ENCODE results near the gene SLC26A6.
A peak's percentile ranks its signal among the peaks of the same experiment; 100 is the strongest.

The SLC26A6 gene

GRCh38 chr3:48647714-48648113 is 12.5 kb upstream of the SLC26A6 start:
- FAIRE-seq (no peak), DNase-seq (ENCODE audit: insufficient read length, low spot score) (no peak)
- TF ChIP-seq POLR2AphosphoS5 (IDR thresholded peaks at IDR 0.05; ENCODE audit: low read depth, low read length): no peak
- no peak for TF ChIP-seq PAX5 (IDR thresholded peaks at IDR 0.05; ENCODE audit: insufficient read depth, low read length, severe bottlenecking)
- TF ChIP-seq TAF1 (IDR thresholded peaks at IDR 0.05; ENCODE audit: low read depth, low read length): no peak
- TF ChIP-seq POLR2A (IDR thresholded peaks at IDR 0.05; ENCODE audit: low read depth, low read length): no peak
- TF ChIP-seq POU2F2 (IDR thresholded peaks at IDR 0.05; ENCODE audit: low read depth, low read length): no peak
- no peak for TF ChIP-seq SPI1 (IDR thresholded peaks at IDR 0.05; ENCODE audit: low read depth, low read length)

- TF ChIP-seq POU2F2 (IDR thresholded peaks at IDR 0.05; ENCODE audit: low read depth, low read length) (no peak), POLR2A (IDR thresholded peaks at IDR 0.05; ENCODE audit: low read depth, low read length) (no peak), TAF1 (IDR thresholded peaks at IDR 0.05; ENCODE audit: low read depth, low read length) (no peak), PAX5 (IDR thresholded peaks at IDR 0.05; ENCODE audit: insufficient read depth, low read length, severe bottlenecking) (no peak), SPI1 (IDR thresholded peaks at IDR 0.05; ENCODE audit: low read depth, low read length) (no peak), POLR2AphosphoS5 (IDR thresholded peaks at IDR 0.05; ENCODE audit: low read depth, low read length) (no peak)
- DNase-seq (ENCODE audit: insufficient read length, low spot score) (no peak), FAIRE-seq (no peak)
Measured at GRCh38 chr3:48644898-48645760, 9.9 kb upstream of the SLC26A6 start.

- TF ChIP-seq POU2F2 (IDR thresholded peaks at IDR 0.05; ENCODE audit: low read depth, low read length): no peak
- no peak for TF ChIP-seq POLR2A (IDR thresholded peaks at IDR 0.05; ENCODE audit: low read depth, low read length)
- no peak for TF ChIP-seq PAX5 (IDR thresholded peaks at IDR 0.05; ENCODE audit: insufficient read depth, low read length, severe bottlenecking)
- no peak for TF ChIP-seq SPI1 (IDR thresholded peaks at IDR 0.05; ENCODE audit: low read depth, low read length)
- TF ChIP-seq TAF1 (IDR thresholded peaks at IDR 0.05; ENCODE audit: low read depth, low read length): no peak
- TF ChIP-seq POLR2AphosphoS5 (IDR thresholded peaks at IDR 0.05; ENCODE audit: low read depth, low read length): no peak
- FAIRE-seq: no peak
- no peak for DNase-seq (ENCODE audit: insufficient read length, low spot score)
Measured at GRCh38 chr3:48642605-48643004, 7.3 kb upstream of the SLC26A6 start.

GRCh38 chr3:48641396-48641795 is 6.1 kb upstream of the SLC26A6 start:
- no peak for TF ChIP-seq TAF1 (IDR thresholded peaks at IDR 0.05; ENCODE audit: low read depth, low read length)
- no peak for TF ChIP-seq POU2F2 (IDR thresholded peaks at IDR 0.05; ENCODE audit: low read depth, low read length)
- no peak for TF ChIP-seq SPI1 (IDR thresholded peaks at IDR 0.05; ENCODE audit: low read depth, low read length)
- no peak for TF ChIP-seq POLR2AphosphoS5 (IDR thresholded peaks at IDR 0.05; ENCODE audit: low read depth, low read length)
- TF ChIP-seq PAX5 (IDR thresholded peaks at IDR 0.05; ENCODE audit: insufficient read depth, low read length, severe bottlenecking): no peak
- TF ChIP-seq POLR2A (IDR thresholded peaks at IDR 0.05; ENCODE audit: low read depth, low read length): no peak
- no peak for DNase-seq (ENCODE audit: insufficient read length, low spot score)
- no peak for FAIRE-seq

GRCh38 chr3:48639944-48640606 is 4.8 kb upstream of the SLC26A6 start:
- DNase-seq (ENCODE audit: insufficient read length, low spot score): no peak
- TF ChIP-seq PAX5 (IDR thresholded peaks at IDR 0.05; ENCODE audit: insufficient read depth, low read length, severe bottlenecking): no peak
- FAIRE-seq: no peak

- no peak for TF ChIP-seq POU2F2 (IDR thresholded peaks at IDR 0.05; ENCODE audit: low read depth, low read length)
- no peak for TF ChIP-seq POLR2A (IDR thresholded peaks at IDR 0.05; ENCODE audit: low read depth, low read length)
- TF ChIP-seq SPI1 (IDR thresholded peaks at IDR 0.05; ENCODE audit: low read depth, low read length): no peak
- no peak for TF ChIP-seq POLR2AphosphoS5 (IDR thresholded peaks at IDR 0.05; ENCODE audit: low read depth, low read length)
- FAIRE-seq: no peak
- no peak for DNase-seq (ENCODE audit: insufficient read length, low spot score)
Measured at GRCh38 chr3:48637305-48637704, 2.0 kb upstream of the SLC26A6 start.

- TF ChIP-seq PAX5 (IDR thresholded peaks at IDR 0.05; ENCODE audit: insufficient read depth, low read length, severe bottlenecking) (no peak), TAF1 (IDR thresholded peaks at IDR 0.05; ENCODE audit: low read depth, low read length) (no peak), POU2F2 (IDR thresholded peaks at IDR 0.05; ENCODE audit: low read depth, low read length) (no peak), POLR2AphosphoS5 (IDR thresholded peaks at IDR 0.05; ENCODE audit: low read depth, low read length) (no peak), SPI1 (IDR thresholded peaks at IDR 0.05; ENCODE audit: low read depth, low read length) (no peak), POLR2A (IDR thresholded peaks at IDR 0.05; ENCODE audit: low read depth, low read length) (no peak)
- no peak for DNase-seq (ENCODE audit: insufficient read length, low spot score)
- no peak for FAIRE-seq
Measured at GRCh38 chr3:48636149-48636655, 941 bp upstream of the SLC26A6 start.

GRCh38 chr3:48634661-48635221 is 520 bp downstream of the SLC26A6 start:
- no peak for FAIRE-seq
- DNase-seq (ENCODE audit: insufficient read length, low spot score): peak; percentile 75
- TF ChIP-seq POLR2A (IDR thresholded peaks at IDR 0.05; ENCODE audit: low read depth, low read length) (no peak), SPI1 (IDR thresholded peaks at IDR 0.05; ENCODE audit: low read depth, low read length) (no peak), POLR2AphosphoS5 (IDR thresholded peaks at IDR 0.05; ENCODE audit: low read depth, low read length) (no peak), POU2F2 (IDR thresholded peaks at IDR 0.05; ENCODE audit: low read depth, low read length) (no peak), TAF1 (IDR thresholded peaks at IDR 0.05; ENCODE audit: low read depth, low read length) (no peak), PAX5 (IDR thresholded peaks at IDR 0.05; ENCODE audit: insufficient read depth, low read length, severe bottlenecking) (no peak)

- no peak for TF ChIP-seq SPI1 (IDR thresholded peaks at IDR 0.05; ENCODE audit: low read depth, low read length)
- no peak for TF ChIP-seq POU2F2 (IDR thresholded peaks at IDR 0.05; ENCODE audit: low read depth, low read length)
- no peak for TF ChIP-seq PAX5 (IDR thresholded peaks at IDR 0.05; ENCODE audit: insufficient read depth, low read length, severe bottlenecking)
- no peak for TF ChIP-seq POLR2AphosphoS5 (IDR thresholded peaks at IDR 0.05; ENCODE audit: low read depth, low read length)
- TF ChIP-seq POLR2A (IDR thresholded peaks at IDR 0.05; ENCODE audit: low read depth, low read length): no peak
- no peak for TF ChIP-seq TAF1 (IDR thresholded peaks at IDR 0.05; ENCODE audit: low read depth, low read length)
- FAIRE-seq: no peak
- DNase-seq (ENCODE audit: insufficient read length, low spot score): no peak
Measured at GRCh38 chr3:48633743-48634142, 1.5 kb downstream of the SLC26A6 start.
